HepG2 (cell line): Measurements from ENCODE around the gene FIBP. TPM values are rescaled to one million over a fixed set of nuclear protein-coding genes. Genes with fewer than 3 reads are reported as not detected.

Experiments
- ATF4 ChIP-seq, 2 experiments: fragments of 450-650 bp in 1 of 2; sonication (generic) in 1 of 2; formaldehyde crosslinking; IDR thresholded peaks; 2 replicates each; pipeline versions ENCODE4 v1.5.0 to v1.8.0; 2020 to 2022; ENCODE audit warnings: mild to moderate bottlenecking in 1 of 2, missing genetic modification reagents in 1 of 2
- ATF7 ChIP-seq, 2 experiments: fragments of 450-650 bp in 1 of 2; sonication (generic) in 1 of 2; formaldehyde crosslinking in 1 of 2; IDR thresholded peaks; 2 replicates each; pipeline versions ENCODE4 v1.4.0 to v1.6.1; 2016 to 2020; ENCODE audit warnings: antibody characterized with exemption in 1 of 2, mild to moderate bottlenecking in 1 of 2, missing genetic modification reagents in 1 of 2
- DMAP1 ChIP-seq: IDR thresholded peaks from 2 replicates; pipeline ENCODE4 v1.6.1; 2016
- HIC2 ChIP-seq: sonication (generic); formaldehyde crosslinking; IDR thresholded peaks from 2 replicates; pipeline ENCODE4 v1.9.0; 2022; ENCODE audit warnings: low read depth, missing genetic modification reagents
- HNRNPL ChIP-seq: fragments of 200-400 bp; formaldehyde crosslinking; IDR thresholded peaks from 2 replicates; pipeline ENCODE4 v1.6.1; 2017; ENCODE audit warnings: mild to moderate bottlenecking, low read depth, low read length
- IRF9 ChIP-seq: sonication (generic); formaldehyde crosslinking; IDR thresholded peaks from 2 replicates; pipeline ENCODE4 v1.8.0; 2022; ENCODE audit warnings: missing genetic modification reagents, mild to moderate bottlenecking, borderline replicate concordance
- JUND ChIP-seq: sonication (generic); formaldehyde crosslinking; IDR thresholded peaks from 2 replicates; pipeline ENCODE4 v1.8.0; 2022; ENCODE audit warnings: mild to moderate bottlenecking, missing genetic modification reagents
- NFAT5 ChIP-seq: sonication (generic); formaldehyde crosslinking; IDR thresholded peaks from 2 replicates; pipeline ENCODE4 v1.4.0; 2020; ENCODE audit warnings: missing genetic modification reagents
- RNF2 ChIP-seq: fragments of 450-650 bp; conservative IDR thresholded peaks from 2 replicates; pipeline ENCODE4 v1.6.1; 2016; ENCODE audit warnings: low read depth
- SALL2 ChIP-seq: sonication (generic); formaldehyde crosslinking; IDR thresholded peaks from 2 replicates; pipeline ENCODE4 v1.8.1; 2023; ENCODE audit warnings: mild to moderate bottlenecking, missing genetic modification reagents, inconsistent platforms
- SMAD1 ChIP-seq: sonication (generic); formaldehyde crosslinking; IDR thresholded peaks from 2 replicates; pipeline ENCODE4 v1.4.0; 2020; ENCODE audit warnings: missing genetic modification reagents, low read depth, mild to moderate bottlenecking, borderline replicate concordance
- SRY ChIP-seq: sonication (generic); formaldehyde crosslinking; IDR thresholded peaks from 2 replicates; pipeline ENCODE4 v1.8.0; 2022; ENCODE audit warnings: mild to moderate bottlenecking, missing genetic modification reagents
- TCF12 ChIP-seq, 2 experiments: fragments of 450-650 bp in 1 of 2; sonication (generic) in 1 of 2; formaldehyde crosslinking in 1 of 2; IDR thresholded peaks; 2 replicates each; pipeline versions ENCODE4 v1.6.1 to v1.8.0; 2017 to 2022; ENCODE audit warnings: antibody characterized with exemption in 1 of 2, mild to moderate bottlenecking in 1 of 2, missing genetic modification reagents in 1 of 2, moderate library complexity in 1 of 2
- ZBTB37 ChIP-seq: sonication (generic); formaldehyde crosslinking; IDR thresholded peaks from 2 replicates; pipeline ENCODE4 v1.4.0; 2020; ENCODE audit warnings: mild to moderate bottlenecking, missing genetic modification reagents
- ZNF451 ChIP-seq: sonication (generic); formaldehyde crosslinking; IDR thresholded peaks from 2 replicates; pipeline ENCODE4 v1.5.0; 2020; ENCODE audit warnings: mild to moderate bottlenecking, missing genetic modification reagents
- ZNF780A ChIP-seq: sonication (generic); formaldehyde crosslinking; IDR thresholded peaks from 2 replicates; pipeline ENCODE4 v1.8.0; 2022; ENCODE audit warnings: mild to moderate bottlenecking, missing genetic modification reagents, moderate library complexity
- polyA plus RNA-seq, 8 experiments: library from polyadenylated mRNA; depleted of rRNA in 3 of 8; stranded (reverse) in 7 of 8; unstranded in 1 of 8; fragments of >200 nt; fragmentation: Illumina TruSeq in 4 of 8; extraction: Trizol in 4 of 8; gene quantifications; 2 replicates each; pipeline versions ENCODE4 v1.2.1 to v1.2.3, GENCODE V29; 2011 to 2016; ENCODE audit warnings: low read depth in 4 of 8, missing spikeins in 1 of 8, mixed read lengths in 1 of 8; ENCODE audit not compliant: insufficient read depth in 1 of 8
- total RNA-seq, 5 experiments: library from RNA; depleted of rRNA; stranded (reverse); fragments of >200 nt; fragmentation: Illumina TruSeq; extraction: Trizol; gene quantifications; 2 replicates each; pipeline ENCODE4 v1.2.3, GENCODE V29; 2016; ENCODE audit warnings: low read depth in 1 of 5

FIBP gene
- total and polyA plus RNA-seq, 2 of the 13 experiments (the other 11 are each of a cell fraction or from before 2014, with no cell fraction given): 42.9 to 62.1 TPM

- TF ChIP-seq NFAT5 (CRISPR knock-in tag) (peak; percentile 93), SRY (CRISPR knock-in tag) (peak; percentile 95), JUND (CRISPR knock-in tag) (peak; percentile 61; the same call in 1 of the 2 replicates), DMAP1 (CRISPR knock-in tag) (peak; percentile 64; the same call in 1 of the 2 replicates), ZNF780A (CRISPR knock-in tag) (0 out of 2 replicates have a peak, but pooled peaks have one; percentile 29), RNF2 (peak; percentile 96), HNRNPL (peak; percentile 41; the same call in 1 of the 2 replicates), IRF9 (CRISPR knock-in tag) (peak; percentile 48; the same call in 1 of the 2 replicates), ZBTB37 (CRISPR knock-in tag) (no peak), TCF12 (IDR thresholded peaks at IDR 0.05) (no peak), TCF12 (CRISPR knock-in tag; IDR thresholded peaks at IDR 0.05) (no peak; the same call in 1 of the 2 replicates), SALL2 (CRISPR knock-in tag) (peak; percentile 65), HIC2 (peak; percentile 42; the same call in 1 of the 2 replicates), ZNF451 (CRISPR knock-in tag) (peak; percentile 76), ATF4 (CRISPR knock-in tag; IDR thresholded peaks at IDR 0.05) (peak in 1 of 2 experiments; percentile 60; a peak in 1 of 4 replicates), SMAD1 (CRISPR knock-in tag) (peak; percentile 68; the same call in 1 of the 2 replicates), ATF7 (IDR thresholded peaks at IDR 0.05) (no peak), ATF7 (CRISPR knock-in tag; IDR thresholded peaks at IDR 0.05) (no peak)
Observed at GRCh38 chr11:65890324-65891218, 2.3 kb upstream of the FIBP start, which contains the start of gene CCDC85B (continued).
